Measurements from ENCODE around the gene TSPAN5.
A peak's percentile ranks its signal among the peaks of the same experiment; 100 is the strongest.
"Not testable (repeated sequence)": the region's sequence is repeated elsewhere in the genome, so short reads cannot be mapped to it uniquely, and the experiment has no call there.

TSPAN5 gene

GRCh38 chr4:98461121-98461865, 197.1 kb downstream of the TSPAN5 start:
- intact Hi-C loops (cut with DNase I); DNase-seq: not testable (repeated sequence)

GRCh38 chr4:98457422-98457821, 201.0 kb downstream of the TSPAN5 start:
- DNase-seq; intact Hi-C loops (cut with DNase I): not testable (repeated sequence)

- intact Hi-C loops (cut with DNase I): no loop called here
Observed at GRCh38 chr4:98452091-98452490, 206.3 kb downstream of the TSPAN5 start.

GRCh38 chr4:98448908-98449307, 209.5 kb downstream of the TSPAN5 start:
- no peak for DNase-seq
- intact Hi-C loops (cut with DNase I): no loop called here

More at GRCh38 chr4:98452091-98452490, 206.3 kb downstream of the TSPAN5 start:
- DNase-seq: no peak

GRCh38 chr4:98447648-98448047, 210.8 kb downstream of the TSPAN5 start:
- intact Hi-C loops (cut with DNase I): no loop called here
- no peak for DNase-seq

GRCh38 chr4:98446499-98447375, 211.7 kb downstream of the TSPAN5 start:
- DNase-seq: peak in 2 of 42 donors; percentile 30 to 56
- intact Hi-C loops (cut with DNase I): no loop called here

GRCh38 chr4:98444371-98444770, 214.0 kb downstream of the TSPAN5 start:
- no peak for DNase-seq
- intact Hi-C loops (cut with DNase I): no loop called here

GRCh38 chr4:98434816-98435215, 223.6 kb downstream of the TSPAN5 start:
- no peak for DNase-seq
- intact Hi-C loops (cut with DNase I): no loop called here

GRCh38 chr4:98433691-98434090, 224.7 kb downstream of the TSPAN5 start:
- DNase-seq: no peak
- intact Hi-C loops (cut with DNase I): no loop called here

GRCh38 chr4:98430708-98431403, 227.6 kb downstream of the TSPAN5 start:
- intact Hi-C loops (cut with DNase I): no loop called here
- DNase-seq: peak in 18 of 42 donors; percentile 9 to 70 (median 36)

GRCh38 chr4:98423009-98423408, 235.4 kb downstream of the TSPAN5 start:
- no peak for DNase-seq
- intact Hi-C loops (cut with DNase I): no loop called here

GRCh38 chr4:98421111-98421510, 237.3 kb downstream of the TSPAN5 start:
- DNase-seq: no peak
- intact Hi-C loops (cut with DNase I): no loop called here
